ENCODE measurements around the gene OSBPL7. TPM values are rescaled to one million over a fixed set of nuclear protein-coding genes. Genes with fewer than 3 reads are reported as not detected.

OSBPL7 gene
- total RNA-seq, 1 donor from 2014 or later = 5.1 TPM

DNA sequence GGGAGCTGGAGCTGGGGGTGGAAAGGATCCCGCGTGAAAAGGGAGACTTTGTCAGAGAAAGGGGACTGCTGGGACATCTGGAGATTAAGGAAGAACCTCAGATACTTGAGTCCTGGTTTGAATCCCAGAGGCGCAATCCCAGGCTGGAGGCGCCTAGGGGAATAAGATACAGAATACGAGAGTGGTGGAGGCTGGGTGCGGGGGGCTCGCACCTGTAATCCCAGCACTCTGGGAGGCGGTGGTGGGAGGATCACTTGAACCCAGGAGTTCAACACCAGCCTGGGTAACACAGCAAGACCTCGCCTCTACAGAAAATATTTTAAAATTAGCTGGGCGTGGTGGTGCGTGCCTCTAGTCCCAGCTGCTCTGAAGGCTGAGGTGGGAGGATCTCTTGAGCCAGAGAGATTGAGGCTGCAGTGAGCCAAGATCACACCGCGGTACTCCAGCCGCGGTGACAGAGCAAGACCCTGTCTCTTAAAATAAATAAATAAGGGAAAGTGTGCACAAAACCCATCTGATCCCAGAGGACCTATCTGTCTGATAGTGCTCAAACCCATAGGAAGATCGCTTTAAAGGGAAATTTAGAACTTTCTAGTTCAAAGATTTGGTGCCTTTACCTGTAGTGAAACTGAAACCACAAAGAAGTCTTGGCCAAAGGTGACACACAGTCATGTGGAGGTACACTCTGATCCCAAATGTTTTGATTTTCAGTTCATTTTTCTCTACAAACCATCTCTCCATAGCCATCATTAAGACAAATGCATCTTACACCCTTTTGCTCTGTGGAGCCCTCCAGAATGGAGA is 20.1 kb upstream of the OSBPL7 start:
- no peak for TF ChIP-seq EZH2 (IDR thresholded peaks at IDR 0.05)
- TF ChIP-seq CTCF (IDR thresholded peaks at IDR 0.05) = no peak
- no peak for TF ChIP-seq EZH2phosphoT487 (IDR thresholded peaks at IDR 0.05)
- no peaks in the 10 kb centered on the region for H4K20me1 ChIP-seq (ENCODE audit: low read depth)
- no peaks in the 10 kb centered on the region for H3K36me3 ChIP-seq
- peak overlapping the region; percentile 93 for H3K4me3 Mint-ChIP-seq
- peak overlapping the region; percentile 23 for H2AFZ ChIP-seq (replicated peaks)
- H3K4me1 ChIP-seq = peaks cover 10% of the 10 kb centered on the region
- peaks cover 28% of the 10 kb centered on the region for H3K4me1 Mint-ChIP-seq
- no peaks in the 10 kb centered on the region for H3K36me3 Mint-ChIP-seq
- H3K79me2 ChIP-seq (ENCODE audit: low read depth) = peaks cover 7% of the 10 kb centered on the region
- H3K27me3 ChIP-seq = peaks cover 27% of the 10 kb centered on the region
- no peak overlapping the region for H3K9ac ChIP-seq
- no peaks in the 10 kb centered on the region for H3K9me3 ChIP-seq (ENCODE audit: low read depth)
- H3K27ac ChIP-seq = no peak overlapping the region
- no peaks in the 10 kb centered on the region for H3K9me3 Mint-ChIP-seq
- DNase-seq (ENCODE audit: low spot score) = no peak
- H3F3A ChIP-seq (ENCODE audit: low read depth) = no peaks in the 10 kb centered on the region
- no peak overlapping the region for H3K4me2 ChIP-seq
- H3K27ac Mint-ChIP-seq = no peak overlapping the region
- no peak overlapping the region for H3K4me3 ChIP-seq
- peaks cover 27% of the 10 kb centered on the region for H3K27me3 Mint-ChIP-seq (ENCODE audit: insufficient read depth, low read depth)

GRCh38 chr17:47840742-47841487 is 19.3 kb upstream of the OSBPL7 start, which contains the start of gene SCRN2:
Gene SCRN2, minus strand, starts transcription at chr17:47841273. Its CDS starts 430 bp downstream, at chr17:47840843.
- no peak for TF ChIP-seq EZH2 (IDR thresholded peaks at IDR 0.05)
- TF ChIP-seq CTCF (IDR thresholded peaks at IDR 0.05) = peak; percentile 88
- no peak within 1 kb of the TSS for H3K27ac Mint-ChIP-seq

GRCh38 chr17:47840001-47840741 is 18.6 kb upstream of the OSBPL7 start:
- peak overlapping the region; percentile 93 for H3K4me3 Mint-ChIP-seq
- Histone ChIP-seq H2AFZ (replicated peaks) (peak overlapping the region; percentile 96), H3K36me3 (no peaks in the 10 kb centered on the region), H3K4me1 (peaks cover 10% of the 10 kb centered on the region), H3K9ac (peak overlapping the region; percentile 45), H3K79me2 (ENCODE audit: low read depth) (peaks cover 7% of the 10 kb centered on the region), H3K4me3 (peak overlapping the region; percentile 70), H3K4me2 (peak overlapping the region; percentile 86), H3K27ac (no peak overlapping the region), H3K9me3 (ENCODE audit: low read depth) (no peaks in the 10 kb centered on the region), H3F3A (ENCODE audit: low read depth) (no peaks in the 10 kb centered on the region), H4K20me1 (ENCODE audit: low read depth) (no peaks in the 10 kb centered on the region), H3K27me3 (peaks cover 12% of the 10 kb centered on the region)
- TF ChIP-seq EZH2 (IDR thresholded peaks at IDR 0.05) (no peak), CTCF (IDR thresholded peaks at IDR 0.05) (no peak), EZH2phosphoT487 (IDR thresholded peaks at IDR 0.05) (no peak)
- no peak for DNase-seq (ENCODE audit: low spot score)
- H3K9me3 Mint-ChIP-seq = no peaks in the 10 kb centered on the region
- no peak overlapping the region for H3K27ac Mint-ChIP-seq
- peaks cover 16% of the 10 kb centered on the region for H3K27me3 Mint-ChIP-seq (ENCODE audit: insufficient read depth, low read depth)
- peaks cover 28% of the 10 kb centered on the region for H3K4me1 Mint-ChIP-seq
- H3K36me3 Mint-ChIP-seq = peaks cover 4% of the 10 kb centered on the region

More at GRCh38 chr17:47840742-47841487, 19.3 kb upstream of the OSBPL7 start, which contains the start of gene SCRN2:
- H3K4me1 ChIP-seq = peaks cover 10% of the 10 kb centered on the region
- H4K20me1 ChIP-seq (ENCODE audit: low read depth) = no peaks in the 10 kb centered on the region
- peak within 1 kb of the TSS; percentile 96 for H2AFZ ChIP-seq (replicated peaks)
- H3K4me3 ChIP-seq = peak within 1 kb of the TSS; percentile 70
- H3K27ac ChIP-seq = no peak within 1 kb of the TSS
- peaks cover 7% of the 10 kb centered on the region for H3K79me2 ChIP-seq (ENCODE audit: low read depth)
- peak within 1 kb of the TSS; percentile 45 for H3K9ac ChIP-seq
- DNase-seq (ENCODE audit: low spot score) = peak; percentile 95
- Mint-ChIP-seq H3K4me1 (peaks cover 28% of the 10 kb centered on the region), H3K4me3 (peak within 1 kb of the TSS; percentile 93), H3K27me3 (ENCODE audit: insufficient read depth, low read depth) (peaks cover 20% of the 10 kb centered on the region), H3K36me3 (no peaks in the 10 kb centered on the region), H3K9me3 (no peaks in the 10 kb centered on the region)
- H3K27me3 ChIP-seq = peaks cover 20% of the 10 kb centered on the region
- H3K4me2 ChIP-seq = peak within 1 kb of the TSS; percentile 86
- no peaks in the 10 kb centered on the region for H3F3A ChIP-seq (ENCODE audit: low read depth)
- H3K9me3 ChIP-seq (ENCODE audit: low read depth) = no peaks in the 10 kb centered on the region
- H3K36me3 ChIP-seq = no peaks in the 10 kb centered on the region

Data from neural progenitor cell (in vitro differentiated cells).